Fibroblast of the aortic adventitia (primary cell): ENCODE measurements around the gene TRAF3IP1. TPM values are rescaled to one million over a fixed set of nuclear protein-coding genes. Genes with fewer than 3 reads are reported as not detected.

Experiments
- DNase-seq: peaks from one replicate; pipeline ENCODE4 v3.0.0-alpha.2; 2010; ENCODE audit warnings: low read depth
- H3K4me3 ChIP-seq: 2 replicates; pipeline ENCODE4 v1.5.1; 2011; ENCODE audit warnings: low read depth, mild to moderate bottlenecking, control low read depth, low read length, moderate library complexity
- CTCF ChIP-seq: IDR thresholded peaks from 2 replicates; pipeline ENCODE4 v1.5.1; 2011; ENCODE audit warnings: mild to moderate bottlenecking, low read length, control low read depth, inconsistent platforms; ENCODE audit not compliant: insufficient read depth
- small RNA-seq: library from RNA; depleted of rRNA; stranded (forward); fragments of <200 nt; gene quantifications from one replicate; pipeline ENCODE3, GENCODE V24; 2012
- total RNA-seq: library from RNA; depleted of rRNA; stranded (reverse); fragments of >200 nt; gene quantifications from 2 replicates; pipeline ENCODE4 v1.2.3, GENCODE V29; 2012; ENCODE audit warnings: low replicate concordance

Gene TRAF3IP1
- total RNA-seq, 1 donor: 8.4 TPM

GRCh38 chr2:238448031-238448955 lies 128.0 kb downstream of the TRAF3IP1 start:
- no peak for DNase-seq
- TF ChIP-seq CTCF: no peak
- no peak overlapping the region for H3K4me3 ChIP-seq

- no peak for DNase-seq
- no peak for TF ChIP-seq CTCF
- no peak overlapping the region for H3K4me3 ChIP-seq
These were observed 128.9 kb downstream of the TRAF3IP1 start for GRCh38 chr2:238449241-238449640.

GRCh38 chr2:238449909-238450417 lies 129.6 kb downstream of the TRAF3IP1 start:
- TF ChIP-seq CTCF: no peak
- peak; percentile 50 for DNase-seq
- no peak overlapping the region for H3K4me3 ChIP-seq

DNA sequence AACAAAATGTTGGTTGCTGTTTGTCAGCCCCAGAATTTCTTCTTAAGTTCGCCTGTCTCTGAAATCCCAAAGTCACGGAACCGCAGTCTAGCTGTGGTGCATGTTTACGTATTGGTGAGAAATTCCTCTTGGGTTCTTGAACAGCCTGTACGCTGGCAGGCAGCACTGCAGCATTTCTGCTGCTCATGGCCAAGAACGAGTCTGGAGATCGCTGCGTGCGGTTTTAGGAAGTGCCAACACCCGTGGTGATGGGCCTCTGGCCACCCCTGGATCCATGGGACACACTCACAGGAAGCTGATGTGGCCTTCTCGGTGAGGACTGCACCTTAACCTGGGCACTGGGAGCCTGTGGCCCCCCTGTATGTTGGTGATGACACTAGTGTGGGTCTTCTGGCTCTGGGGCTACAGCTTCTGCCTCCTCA lies 130.1 kb downstream of the TRAF3IP1 start:
- H3K4me3 ChIP-seq: no peak overlapping the region
- DNase-seq: no peak
- no peak for TF ChIP-seq CTCF

Small RNA genes within 50 kb of the gene (small RNA-seq; reads per million reads assigned to genes)
- gene RNU6-234P: not detected

Other genes with a start within 250 kb of the TRAF3IP1 start
- 1.4 and 2.4 TPM in 2 replicates for gene ESPNL, start 220.2 kb upstream of the TRAF3IP1 start, total RNA-seq
- 0.09 and 0.33 TPM in 2 replicates for gene KLHL30, start 181.8 kb upstream of the TRAF3IP1 start, total RNA-seq
- gene ERFE, start 161.5 kb upstream of the TRAF3IP1 start, total RNA-seq: 2.8 and 3.4 TPM in 2 replicates
- 18.6 and 19.0 TPM in 2 replicates for gene ILKAP, start 116.8 kb upstream of the TRAF3IP1 start, total RNA-seq
- 1.6 and 6.6 TPM in 2 replicates for gene HES6, start 80.5 kb upstream of the TRAF3IP1 start, total RNA-seq
- 1.9 and 10.8 TPM in 2 replicates for gene PER2, start 31.9 kb upstream of the TRAF3IP1 start, total RNA-seq
- 18.5 and 45.5 TPM in 2 replicates for gene ASB1, start 106.4 kb downstream of the TRAF3IP1 start, total RNA-seq